Measurements from ENCODE around the gene CAD. TPM values are rescaled to one million over a fixed set of nuclear protein-coding genes. Genes with fewer than 3 reads are reported as not detected.
A peak's percentile ranks its signal among the peaks of the same experiment; 100 is the strongest.

Gene CAD
- polyA plus RNA-seq, 1 experiment = 17.8 TPM

DNA sequence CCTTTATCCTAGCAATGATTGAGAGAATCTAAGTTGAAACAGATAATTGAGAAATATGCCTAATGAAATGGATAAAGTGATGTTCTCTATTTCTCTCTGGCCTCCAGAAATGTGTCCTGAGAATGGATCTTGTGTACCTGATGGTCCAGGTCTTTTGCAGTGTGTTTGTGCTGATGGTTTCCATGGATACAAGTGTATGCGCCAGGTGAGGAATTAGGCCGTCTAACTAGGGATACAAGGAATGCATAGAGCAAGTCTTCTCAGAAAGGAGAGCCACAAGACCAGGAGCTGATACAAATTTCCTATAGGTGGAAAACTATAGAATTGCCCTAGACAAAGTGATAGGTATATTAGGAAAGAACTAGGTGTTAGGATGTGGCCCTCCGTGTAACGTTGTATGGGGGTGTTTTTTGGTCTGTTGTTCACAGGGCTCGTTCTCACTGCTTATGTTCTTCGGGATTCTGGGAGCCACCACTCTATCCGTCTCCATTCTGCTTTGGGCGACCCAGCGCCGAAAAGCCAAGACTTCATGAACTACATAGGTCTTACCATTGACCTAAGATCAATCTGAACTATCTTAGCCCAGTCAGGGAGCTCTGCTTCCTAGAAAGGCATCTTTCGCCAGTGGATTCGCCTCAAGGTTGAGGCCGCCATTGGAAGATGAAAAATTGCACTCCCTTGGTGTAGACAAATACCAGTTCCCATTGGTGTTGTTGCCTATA lies 592 bp upstream of the CAD start:
- Histone ChIP-seq H3K27ac (ENCODE audit: low read depth, low read length) (no peak overlapping the region), H3K4me3 (ENCODE audit: low read depth, low read length) (peak overlapping the region; percentile 48), H3K27me3 (ENCODE audit: control insufficient read depth, insufficient read depth, low read length) (no peaks in the 10 kb centered on the region), H3K9me3 (ENCODE audit: control insufficient read depth, insufficient read depth, low read length) (no peaks in the 10 kb centered on the region)
- ChIA-PET CTCF (no interaction called here), POLR2A (no interaction called here)
- no peak for DNase-seq (ENCODE audit: low read depth, low spot score)
- TF ChIP-seq, protein P1, sequence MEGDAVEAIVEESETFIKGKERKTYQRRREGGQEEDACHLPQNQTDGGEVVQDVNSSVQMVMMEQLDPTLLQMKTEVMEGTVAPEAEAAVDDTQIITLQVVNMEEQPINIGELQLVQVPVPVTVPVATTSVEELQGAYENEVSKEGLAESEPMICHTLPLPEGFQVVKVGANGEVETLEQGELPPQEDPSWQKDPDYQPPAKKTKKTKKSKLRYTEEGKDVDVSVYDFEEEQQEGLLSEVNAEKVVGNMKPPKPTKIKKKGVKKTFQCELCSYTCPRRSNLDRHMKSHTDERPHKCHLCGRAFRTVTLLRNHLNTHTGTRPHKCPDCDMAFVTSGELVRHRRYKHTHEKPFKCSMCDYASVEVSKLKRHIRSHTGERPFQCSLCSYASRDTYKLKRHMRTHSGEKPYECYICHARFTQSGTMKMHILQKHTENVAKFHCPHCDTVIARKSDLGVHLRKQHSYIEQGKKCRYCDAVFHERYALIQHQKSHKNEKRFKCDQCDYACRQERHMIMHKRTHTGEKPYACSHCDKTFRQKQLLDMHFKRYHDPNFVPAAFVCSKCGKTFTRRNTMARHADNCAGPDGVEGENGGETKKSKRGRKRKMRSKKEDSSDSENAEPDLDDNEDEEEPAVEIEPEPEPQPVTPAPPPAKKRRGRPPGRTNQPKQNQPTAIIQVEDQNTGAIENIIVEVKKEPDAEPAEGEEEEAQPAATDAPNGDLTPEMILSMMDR (IDR thresholded peaks at IDR 0.05; ENCODE audit: low read depth, low read length) = no peak

DNA sequence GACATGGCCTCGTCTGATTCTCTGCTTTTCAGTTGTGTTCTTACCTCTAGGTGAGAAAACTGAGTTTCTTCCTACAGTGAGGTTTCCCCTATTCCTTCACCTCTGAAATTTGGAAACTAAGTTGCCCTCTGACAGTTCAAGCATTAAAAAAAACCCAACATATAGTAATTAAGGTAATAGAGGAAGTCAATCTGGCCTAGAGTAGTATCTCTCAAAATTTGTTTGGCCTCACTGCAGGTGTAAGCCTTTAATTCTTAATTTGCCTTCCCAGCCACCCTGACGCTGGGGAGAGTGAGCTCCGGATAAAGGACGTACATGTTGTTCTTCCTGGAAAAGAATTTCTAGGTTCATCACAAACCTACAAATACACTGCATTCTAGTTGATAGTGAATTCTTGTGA lies 1.4 kb downstream of the CAD start:
- DNase-seq (ENCODE audit: low read depth, low spot score) = no peak
- ChIA-PET CTCF (interaction anchor here (0.6 to 2.1 kb wide), 4 partner anchors 23 to 60 kb away, joined by 3 to 5 read pairs (median 3); no protein-coding TSS in a partner anchor), POLR2A (no interaction called here)
- no peaks in the 10 kb centered on the region for H3K27me3 ChIP-seq (ENCODE audit: control insufficient read depth, insufficient read depth, low read length)
- TF ChIP-seq, protein P1 (IDR thresholded peaks at IDR 0.05; ENCODE audit: low read depth, low read length) = no peak
- H3K27ac ChIP-seq (ENCODE audit: low read depth, low read length) = no peak overlapping the region
- peak overlapping the region; percentile 87 for H3K4me3 ChIP-seq (ENCODE audit: low read depth, low read length)
- H3K9me3 ChIP-seq (ENCODE audit: control insufficient read depth, insufficient read depth, low read length) = no peaks in the 10 kb centered on the region

DNA sequence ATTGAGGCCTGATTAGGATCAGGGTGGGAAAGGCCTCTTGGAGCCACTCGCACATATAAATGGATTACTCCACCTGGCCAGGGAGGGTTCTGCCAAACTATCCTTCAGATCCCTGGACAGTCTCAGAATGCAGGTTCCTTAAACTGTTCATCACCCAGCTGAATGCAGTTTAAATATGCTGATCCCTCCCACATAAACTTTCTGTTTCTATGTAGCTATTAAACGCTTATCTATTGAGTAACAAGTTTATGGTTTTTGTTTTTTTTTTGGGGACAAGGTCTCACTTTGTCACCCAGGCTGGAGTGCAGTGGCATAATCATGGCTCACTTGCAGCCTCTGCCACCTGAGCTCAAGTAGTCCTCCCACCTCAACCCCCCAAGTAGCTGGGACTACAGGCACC lies 1.9 kb downstream of the CAD start:
- TF ChIP-seq, protein P1 (IDR thresholded peaks at IDR 0.05; ENCODE audit: low read depth, low read length) = no peak
- ChIA-PET CTCF (interaction anchor here (1.1 to 2.1 kb wide), 2 partner anchors 28 to 49 kb away, joined by 3 to 5 read pairs; no protein-coding TSS in a partner anchor), POLR2A (interaction anchor here (0.6 kb wide), 1 partner anchor 15 kb away, joined by 4 read pairs; no protein-coding TSS in a partner anchor)
- H3K27ac ChIP-seq (ENCODE audit: low read depth, low read length) = no peak overlapping the region
- no peak overlapping the region for H3K4me3 ChIP-seq (ENCODE audit: low read depth, low read length)
- no peak for DNase-seq (ENCODE audit: low read depth, low spot score)
- H3K9me3 ChIP-seq (ENCODE audit: control insufficient read depth, insufficient read depth, low read length) = no peaks in the 10 kb centered on the region
- H3K27me3 ChIP-seq (ENCODE audit: control insufficient read depth, insufficient read depth, low read length) = no peaks in the 10 kb centered on the region

DNA sequence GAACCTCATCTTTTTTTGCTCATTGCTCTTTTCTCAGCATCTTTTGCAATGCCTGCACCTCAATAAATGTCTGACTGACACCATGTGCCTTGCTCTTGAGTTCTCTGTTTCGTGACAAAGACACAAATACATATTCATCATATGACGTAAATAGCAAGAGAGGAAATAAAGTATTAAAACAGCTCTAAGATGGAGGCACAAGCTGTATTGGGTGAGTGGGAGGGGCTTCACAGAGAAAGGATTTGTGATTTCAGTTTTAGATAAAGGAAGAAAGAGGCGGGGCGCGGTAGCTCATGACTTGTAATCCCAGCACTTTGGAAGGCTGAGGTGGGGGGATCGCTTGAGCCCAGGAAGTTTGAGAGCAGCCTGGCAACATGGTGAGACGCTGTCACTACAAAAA lies 2.9 kb downstream of the CAD start:
- Histone ChIP-seq H3K27me3 (ENCODE audit: control insufficient read depth, insufficient read depth, low read length) (no peaks in the 10 kb centered on the region), H3K27ac (ENCODE audit: low read depth, low read length) (no peak overlapping the region), H3K4me3 (ENCODE audit: low read depth, low read length) (no peak overlapping the region), H3K9me3 (ENCODE audit: control insufficient read depth, insufficient read depth, low read length) (no peaks in the 10 kb centered on the region)
- TF ChIP-seq, protein P1 (IDR thresholded peaks at IDR 0.05; ENCODE audit: low read depth, low read length) = no peak
- CTCF ChIA-PET = interaction anchor here (0.9 to 2.1 kb wide), 3 partner anchors 50 to 83 kb away, joined by 3 to 5 read pairs (median 4); no protein-coding TSS in a partner anchor
- DNase-seq (ENCODE audit: low read depth, low spot score) = no peak
- POLR2A ChIA-PET = interaction anchor here (0.7 kb wide), 1 partner anchor 9 kb away, joined by 3 read pairs; no protein-coding TSS in a partner anchor

DNA sequence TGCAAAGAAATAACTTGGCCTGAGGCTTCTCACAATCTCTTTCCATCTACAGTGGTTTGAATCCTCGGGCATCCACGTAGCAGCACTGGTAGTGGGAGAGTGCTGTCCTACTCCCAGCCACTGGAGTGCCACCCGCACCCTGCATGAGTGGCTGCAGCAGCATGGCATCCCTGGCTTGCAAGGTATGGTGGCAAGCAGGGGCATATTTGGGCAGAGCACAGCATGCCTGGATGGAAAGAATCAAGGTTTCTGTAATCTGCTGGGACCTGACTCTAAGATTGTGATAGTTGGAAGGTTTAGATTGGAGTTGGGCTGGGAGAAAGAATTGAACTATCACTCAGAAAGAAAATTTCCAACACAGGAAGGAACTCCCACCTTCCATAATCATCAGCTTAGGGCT lies 4.0 kb downstream of the CAD start:
- TF ChIP-seq, protein P1 (IDR thresholded peaks at IDR 0.05; ENCODE audit: low read depth, low read length) = no peak
- ChIA-PET POLR2A (no interaction called here), CTCF (interaction anchor here (0.7 kb wide), 1 partner anchor 238 kb away, joined by 4 read pairs; no protein-coding TSS in a partner anchor)
- Histone ChIP-seq H3K9me3 (ENCODE audit: control insufficient read depth, insufficient read depth, low read length) (no peaks in the 10 kb centered on the region), H3K27me3 (ENCODE audit: control insufficient read depth, insufficient read depth, low read length) (no peaks in the 10 kb centered on the region), H3K27ac (ENCODE audit: low read depth, low read length) (no peak overlapping the region), H3K4me3 (ENCODE audit: low read depth, low read length) (no peak overlapping the region)
- DNase-seq (ENCODE audit: low read depth, low spot score) = no peak

Data from AG04450 (cell line).